ENCODE data around the gene SLC27A5.

DNA sequence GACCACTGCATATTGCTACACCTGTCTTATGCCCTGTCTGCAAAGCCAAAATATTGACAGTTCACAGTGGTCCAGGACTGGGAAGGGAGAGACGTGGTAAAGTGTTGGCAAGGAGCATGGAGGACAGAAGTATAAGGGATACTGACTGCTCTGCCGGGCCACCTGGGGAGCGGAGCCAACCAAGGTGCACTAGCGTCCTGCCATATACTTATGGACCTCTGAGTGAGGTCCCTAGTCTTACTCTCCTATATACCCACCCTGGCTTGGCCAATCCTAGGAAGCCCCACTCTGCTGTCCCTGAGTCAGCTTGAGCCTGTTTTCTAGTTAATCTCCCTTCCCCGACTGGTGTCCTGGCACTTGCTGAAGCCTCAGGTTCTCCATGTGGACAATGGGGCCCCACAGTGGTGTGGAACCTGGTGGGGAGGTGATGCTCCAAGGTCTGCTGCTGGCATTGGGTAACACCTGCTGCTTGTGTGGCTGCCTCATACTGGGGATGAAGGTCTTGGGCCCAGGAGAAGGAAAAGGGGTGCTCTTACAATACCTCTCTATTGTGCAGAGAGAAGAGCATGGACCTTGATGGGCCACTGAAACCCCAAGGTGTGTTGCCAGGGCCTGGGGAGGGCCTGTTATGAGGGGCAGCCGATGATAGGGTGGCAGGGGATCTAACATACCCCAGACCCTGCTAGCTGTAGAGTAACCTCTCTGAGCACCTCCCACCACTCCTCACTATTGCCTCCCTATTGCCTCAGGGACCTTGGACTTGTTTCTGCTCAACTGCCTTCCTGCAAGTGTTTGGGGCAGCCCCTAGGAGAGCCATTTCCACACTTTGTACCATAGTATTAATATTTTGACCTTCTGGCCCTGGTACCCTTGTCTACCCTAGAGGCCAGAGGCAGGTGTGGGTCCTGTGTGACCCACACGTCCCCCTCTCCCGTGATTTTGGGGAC, 25.3 kb upstream of the SLC27A5 start:
- TF ChIP-seq, protein P1, sequence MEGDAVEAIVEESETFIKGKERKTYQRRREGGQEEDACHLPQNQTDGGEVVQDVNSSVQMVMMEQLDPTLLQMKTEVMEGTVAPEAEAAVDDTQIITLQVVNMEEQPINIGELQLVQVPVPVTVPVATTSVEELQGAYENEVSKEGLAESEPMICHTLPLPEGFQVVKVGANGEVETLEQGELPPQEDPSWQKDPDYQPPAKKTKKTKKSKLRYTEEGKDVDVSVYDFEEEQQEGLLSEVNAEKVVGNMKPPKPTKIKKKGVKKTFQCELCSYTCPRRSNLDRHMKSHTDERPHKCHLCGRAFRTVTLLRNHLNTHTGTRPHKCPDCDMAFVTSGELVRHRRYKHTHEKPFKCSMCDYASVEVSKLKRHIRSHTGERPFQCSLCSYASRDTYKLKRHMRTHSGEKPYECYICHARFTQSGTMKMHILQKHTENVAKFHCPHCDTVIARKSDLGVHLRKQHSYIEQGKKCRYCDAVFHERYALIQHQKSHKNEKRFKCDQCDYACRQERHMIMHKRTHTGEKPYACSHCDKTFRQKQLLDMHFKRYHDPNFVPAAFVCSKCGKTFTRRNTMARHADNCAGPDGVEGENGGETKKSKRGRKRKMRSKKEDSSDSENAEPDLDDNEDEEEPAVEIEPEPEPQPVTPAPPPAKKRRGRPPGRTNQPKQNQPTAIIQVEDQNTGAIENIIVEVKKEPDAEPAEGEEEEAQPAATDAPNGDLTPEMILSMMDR (conservative IDR thresholded peaks at IDR 0.05), result no peak
- no peak for TF ChIP-seq EZH2 (IDR thresholded peaks at IDR 0.05; ENCODE audit: low read depth)

Measured in PC-9 (cell line).